OCI-LY3 (cell line): ENCODE results near the gene PRKCQ.

Source experiments
- CTCF ChIP-seq: fragments of 200-600, 300-600 bp; sonication (generic); IDR thresholded peaks from 2 replicates; pipeline ENCODE4 v1.5.1; 2014; ENCODE audit warnings: antibody characterized with exemption, low read length, low read depth
- EZH2phosphoT487 ChIP-seq: fragments of 200-600 bp; shearing (Covaris generic); IDR thresholded peaks from 2 replicates; pipeline ENCODE4 v1.6.1; 2018; ENCODE audit warnings: antibody characterized with exemption, mixed run types, low read depth

GRCh38 chr10:6619660-6620059, 39.6 kb upstream of the PRKCQ start:
- TF ChIP-seq CTCF: no peak
- TF ChIP-seq EZH2phosphoT487: no peak
